Measurements from ENCODE around the gene UIMC1.
A peak's percentile ranks its signal among the peaks of the same experiment; 100 is the strongest.
"Not testable (repeated sequence)": the region's sequence is repeated elsewhere in the genome, so short reads cannot be mapped to it uniquely, and the experiment has no call there.

Gene UIMC1

DNA sequence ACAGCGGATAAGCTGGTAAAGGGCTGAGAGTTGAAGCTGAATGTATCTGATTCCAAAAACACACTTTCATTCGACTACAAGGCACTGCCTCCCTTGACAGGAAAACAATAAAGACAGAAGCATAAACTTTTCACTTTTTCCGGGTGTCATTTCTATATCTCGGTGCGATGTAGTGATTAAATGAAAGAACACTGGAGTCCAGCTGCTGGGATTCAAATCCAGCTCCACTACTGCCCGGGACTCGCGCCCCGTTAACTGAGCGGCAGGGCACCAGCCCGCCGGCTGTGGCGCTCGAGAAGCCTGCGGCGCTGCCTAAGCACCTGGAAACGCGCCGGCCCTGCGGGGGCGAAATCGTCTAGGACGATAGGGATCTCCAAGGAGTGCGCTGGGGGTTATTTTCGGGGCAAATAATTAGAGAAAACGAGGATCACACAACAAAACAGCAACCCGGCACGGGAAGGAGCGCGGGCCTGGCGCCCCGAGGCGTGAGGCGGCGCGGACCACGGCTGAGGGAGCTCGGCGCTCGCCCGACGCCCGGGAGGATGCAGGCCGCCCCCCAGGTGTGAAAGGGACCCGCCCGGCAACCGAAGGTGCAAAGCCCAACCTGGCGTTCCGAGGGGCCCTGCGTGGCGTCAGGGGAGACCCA is 837 bp downstream of the UIMC1 start:
- DNase-seq, result peak; percentile 21

DNA sequence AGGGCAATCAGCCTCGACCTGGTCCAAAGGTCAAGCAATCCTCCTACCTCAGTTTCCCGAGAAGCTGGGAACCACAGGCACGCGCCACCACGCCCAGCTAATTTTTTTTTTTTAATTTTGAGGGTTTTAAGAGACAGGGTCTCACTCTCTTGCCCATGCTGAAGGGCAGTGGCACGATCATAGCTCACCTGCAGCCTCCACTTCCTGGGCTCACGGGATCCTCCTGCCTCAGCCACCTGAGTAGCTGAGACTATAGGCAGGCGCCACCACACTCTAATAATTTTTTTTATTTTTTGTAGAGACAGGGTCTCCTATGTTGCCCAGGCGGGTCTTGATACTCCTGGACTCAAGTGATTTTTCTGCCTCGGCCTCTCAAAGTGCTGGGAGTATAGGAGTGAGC is 1.6 kb downstream of the UIMC1 start:
- no peak for DNase-seq

DNA sequence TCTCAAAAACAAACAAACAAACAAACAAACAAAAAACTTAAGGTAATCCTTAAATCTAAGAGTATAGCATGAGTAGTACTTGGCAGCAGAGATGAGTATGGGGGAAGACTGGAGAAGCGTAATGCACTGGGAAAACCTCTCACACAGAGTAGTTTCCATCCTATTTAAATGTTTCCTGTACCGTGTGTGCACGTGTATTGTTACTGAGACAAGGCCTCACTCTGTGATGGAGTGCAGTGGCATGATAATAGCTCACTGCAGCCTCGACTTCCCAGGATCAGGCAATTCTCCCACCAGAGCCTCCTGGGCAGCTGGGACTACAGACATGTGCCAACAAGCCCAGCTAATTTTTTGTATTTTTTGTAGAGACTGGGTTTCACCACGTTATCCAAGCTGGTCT is 2.9 kb downstream of the UIMC1 start:
- DNase-seq, result peak; percentile 5

DNA sequence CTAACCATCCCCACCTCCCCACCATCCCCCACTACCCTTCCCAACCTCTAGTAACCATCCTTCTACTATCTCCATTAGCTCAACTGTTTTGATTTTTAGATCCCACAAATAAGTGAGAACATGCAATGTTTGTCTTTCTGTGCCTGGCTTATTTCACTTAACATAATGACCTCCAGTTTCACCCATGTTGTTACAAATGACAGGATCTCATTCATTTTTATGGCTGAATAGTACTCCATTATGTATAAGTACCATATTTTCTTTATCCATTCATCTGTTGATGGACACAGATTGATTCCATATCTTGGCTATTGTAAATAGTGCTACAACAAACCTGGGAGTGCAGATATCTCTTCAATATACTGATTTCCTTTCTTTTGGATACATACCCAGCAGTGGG is 7.1 kb downstream of the UIMC1 start:
- not testable (repeated sequence) for DNase-seq

DNA sequence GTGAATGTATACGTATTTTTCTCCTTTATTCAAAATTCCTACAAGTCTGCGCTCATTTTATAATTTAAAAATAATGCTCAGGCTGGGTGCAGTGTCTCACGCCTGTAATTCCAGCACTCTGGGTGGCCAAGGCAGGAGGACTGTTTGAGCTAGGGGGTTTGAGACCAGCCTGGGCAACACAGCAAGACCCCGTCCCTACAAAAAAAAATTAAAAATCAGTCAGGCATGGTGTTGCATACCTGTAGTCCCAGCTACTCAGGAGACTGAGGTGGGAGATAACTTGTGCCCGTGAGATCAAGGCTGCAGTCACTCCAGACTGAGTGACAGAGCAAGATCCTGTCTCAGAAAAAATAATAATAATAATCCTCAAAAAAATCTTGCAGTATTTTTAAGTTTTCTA is 7.8 kb downstream of the UIMC1 start:
- DNase-seq, result no peak

DNA sequence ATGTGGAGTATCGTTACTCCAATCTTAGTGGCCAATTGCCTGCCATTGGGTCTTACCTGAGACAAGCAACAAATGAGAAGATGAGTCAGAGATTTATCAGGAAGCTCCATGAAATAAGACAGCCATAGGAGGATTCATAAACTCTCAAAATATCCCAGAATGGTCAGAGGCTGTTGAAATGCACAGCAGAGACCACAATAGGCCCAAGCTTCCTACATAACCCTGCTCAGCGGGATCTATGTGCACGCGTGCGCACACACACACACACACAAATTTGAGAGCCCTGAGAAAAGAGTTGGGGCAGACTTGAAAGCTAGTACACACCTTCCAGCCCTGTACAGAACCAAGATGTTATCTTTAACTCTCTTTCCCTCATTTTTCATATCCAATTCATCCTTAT is 9.8 kb downstream of the UIMC1 start:
- DNase-seq, result no peak

DNA sequence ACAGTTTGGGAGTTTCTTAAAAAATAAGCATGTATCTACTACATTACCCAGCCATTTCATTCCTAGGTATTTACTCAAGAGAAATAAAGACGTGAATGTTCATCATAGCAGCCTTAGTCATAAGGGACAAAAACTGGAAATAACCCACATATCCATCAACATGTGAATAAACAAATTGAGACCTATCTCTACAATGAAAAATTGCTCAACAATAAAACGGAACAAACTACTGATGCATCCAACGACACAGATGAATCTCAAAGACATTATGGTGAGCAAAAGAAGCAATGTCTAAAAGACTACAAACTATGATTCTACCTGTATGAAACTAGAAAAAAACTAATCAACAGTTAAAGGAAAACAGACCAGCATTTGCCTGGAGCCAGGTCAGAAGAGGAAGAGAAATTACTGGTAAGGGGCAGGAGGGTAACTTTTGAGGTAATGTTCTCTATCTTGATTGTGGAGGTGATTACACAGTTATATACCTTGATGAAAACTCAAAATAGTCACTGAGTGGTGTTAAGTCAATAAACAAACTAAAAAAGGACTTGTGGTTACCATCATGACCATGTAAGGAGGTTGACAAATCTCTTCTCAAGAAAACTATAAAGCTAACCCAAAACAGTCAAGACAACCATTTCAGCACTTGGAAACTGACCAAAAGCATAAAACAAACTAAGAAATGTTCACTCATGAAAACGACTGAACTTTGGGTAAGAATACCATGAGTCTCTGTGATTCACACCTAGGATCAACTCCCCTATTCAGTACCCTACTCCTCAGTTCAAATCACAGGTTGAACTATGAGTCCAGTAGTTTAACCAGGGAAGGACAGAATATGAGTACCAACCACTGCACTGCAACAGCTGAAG is 10.4 kb downstream of the UIMC1 start:
- no peak for DNase-seq

DNA sequence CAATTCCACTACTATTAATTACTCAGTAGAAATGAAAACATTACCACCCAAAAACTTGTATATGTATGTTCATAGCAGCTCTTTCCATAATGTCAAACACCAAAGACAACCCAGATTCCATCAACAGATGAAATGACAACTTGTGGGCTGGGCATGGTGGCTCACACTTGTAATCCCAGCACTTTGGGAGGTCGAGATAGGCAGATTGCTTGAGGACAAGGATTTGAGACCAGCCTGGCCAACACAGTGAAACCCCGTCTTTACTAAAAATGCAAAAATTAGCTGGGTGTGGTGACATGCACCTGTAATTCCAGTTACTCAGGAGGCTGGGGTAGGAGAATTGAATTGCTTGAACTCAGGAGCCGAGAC is 11.5 kb downstream of the UIMC1 start:
- no peak for DNase-seq

DNA sequence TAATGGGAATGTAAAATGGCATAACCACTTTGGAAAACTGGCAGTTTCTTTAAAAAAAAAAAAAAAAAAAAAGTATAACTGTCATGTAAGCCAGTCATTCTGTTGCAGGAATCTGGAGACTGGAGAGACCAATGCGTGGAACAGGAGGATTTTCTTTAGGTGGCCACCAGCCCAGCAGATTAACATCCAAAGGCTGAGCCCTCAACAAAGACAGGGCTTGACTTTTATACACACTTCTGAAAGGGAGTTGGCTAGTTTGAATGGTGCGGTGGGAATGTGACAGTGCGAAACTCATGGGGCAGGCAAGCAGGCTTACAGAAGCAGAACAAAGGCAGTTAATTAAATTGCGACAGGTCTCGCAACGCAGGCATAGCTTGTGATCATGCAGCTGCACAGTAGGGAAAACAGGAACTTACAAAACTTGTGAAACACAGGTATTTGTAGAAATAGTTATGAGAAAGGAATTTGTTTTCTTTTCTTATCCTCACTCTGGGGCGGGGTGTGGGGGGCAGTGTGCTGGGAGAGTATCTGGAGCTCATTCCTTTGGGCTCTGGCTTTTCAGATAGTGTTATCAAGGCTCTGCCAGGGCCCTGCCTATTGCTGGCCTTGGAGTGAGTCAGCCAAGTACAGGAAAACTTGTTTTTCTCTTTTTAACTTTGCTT is 12.0 kb downstream of the UIMC1 start:
- DNase-seq, result no peak

DNA sequence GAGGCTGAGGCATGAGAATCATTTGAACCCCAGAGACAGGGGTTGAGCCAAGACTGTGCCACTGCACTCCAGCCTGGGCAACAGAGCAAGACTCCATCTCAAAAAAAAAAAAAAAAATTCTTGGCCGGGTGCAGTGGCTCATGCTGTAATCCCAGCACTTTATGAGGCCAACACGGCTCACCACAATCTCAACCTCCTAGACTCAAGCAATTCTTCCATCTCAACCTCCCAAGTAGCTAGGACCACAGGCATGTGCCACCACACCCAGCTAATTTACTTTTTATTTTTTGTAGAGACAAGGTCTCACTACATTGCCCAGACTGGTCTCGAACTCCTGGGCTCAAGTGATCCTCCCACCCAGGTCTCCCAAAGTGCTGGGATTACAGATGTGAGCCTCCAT is 13.5 kb downstream of the UIMC1 start:
- not testable (repeated sequence) for DNase-seq

DNA sequence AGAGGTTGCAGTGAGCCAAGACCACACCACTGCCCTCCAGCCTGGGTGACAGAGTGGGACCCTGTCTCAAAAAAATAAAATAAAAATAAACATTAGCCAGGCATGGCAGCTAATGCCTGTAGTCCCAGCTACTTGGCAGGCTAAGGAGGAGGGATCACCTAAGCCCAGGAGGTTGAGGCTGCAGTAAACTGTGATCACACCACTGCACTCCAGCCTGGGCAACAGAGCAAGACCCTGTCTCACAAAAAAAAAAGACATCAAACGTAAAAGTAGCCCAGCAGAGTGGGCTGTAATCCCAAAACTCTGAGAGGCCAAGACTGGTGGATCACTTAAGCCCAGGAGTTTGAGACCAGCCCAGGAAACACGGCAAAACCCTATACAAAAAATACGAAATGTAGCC is 19.0 kb downstream of the UIMC1 start:
- DNase-seq, result no peak

DNA sequence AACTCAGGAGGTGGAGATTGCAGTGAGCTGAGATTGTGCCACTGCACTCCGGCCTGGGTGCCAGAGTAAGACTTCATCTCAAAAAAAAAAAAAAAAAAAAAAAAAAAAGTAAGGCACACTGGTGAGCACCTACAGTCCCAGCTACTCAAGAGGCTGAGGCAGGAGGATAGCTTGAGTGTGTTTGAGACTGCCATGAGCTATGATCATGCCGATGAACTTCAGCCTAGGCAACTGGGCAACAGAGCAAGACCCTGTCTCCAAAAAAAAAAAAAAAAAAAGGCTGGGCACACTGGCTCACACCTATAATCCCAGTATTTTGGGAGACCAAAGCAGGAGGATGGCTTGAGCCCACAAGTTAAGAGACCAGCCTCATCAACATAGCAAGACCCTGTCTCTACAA is 20.3 kb downstream of the UIMC1 start:
- DNase-seq, result no peak

DNA sequence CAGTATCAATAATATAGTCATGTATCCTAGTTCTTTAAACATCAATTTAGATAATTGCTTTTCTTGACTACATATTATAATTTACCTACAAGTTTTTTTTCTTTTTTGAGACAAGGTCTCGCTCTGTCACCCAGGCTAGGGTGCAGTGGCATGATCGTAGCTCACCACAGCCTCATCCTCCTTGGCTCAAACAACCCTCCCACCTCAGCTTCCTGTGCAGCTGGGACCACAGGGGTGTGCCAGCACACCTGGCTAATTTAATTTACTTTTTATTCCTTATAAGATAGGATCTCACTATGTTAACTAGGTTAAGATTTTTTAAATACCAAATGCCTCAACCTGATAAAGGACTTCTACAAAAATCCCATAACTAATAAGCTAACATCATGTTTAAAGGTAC is 21.1 kb downstream of the UIMC1 start:
- no peak for DNase-seq

DNA sequence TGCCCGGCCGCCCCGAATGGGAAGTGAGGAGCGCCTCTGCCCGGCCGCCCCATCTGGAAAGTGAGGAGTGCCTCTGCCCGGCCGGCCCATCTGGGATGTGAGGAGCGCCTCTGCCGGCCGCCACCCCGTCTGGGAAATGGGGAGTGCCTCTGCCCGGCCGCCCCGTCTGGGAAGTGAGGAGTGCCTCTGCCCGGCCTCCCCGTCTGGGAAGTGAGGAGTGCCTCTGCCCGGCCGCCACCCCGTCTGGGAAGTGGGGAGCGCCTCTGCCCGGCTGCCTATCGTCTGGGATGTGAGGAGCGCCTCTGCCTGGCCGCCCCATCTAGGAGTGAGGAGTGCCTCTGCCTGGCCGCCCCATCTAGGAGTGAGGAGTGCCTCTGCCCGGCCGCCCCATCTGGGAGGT is 22.4 kb downstream of the UIMC1 start:
- not testable (repeated sequence) for DNase-seq

DNA sequence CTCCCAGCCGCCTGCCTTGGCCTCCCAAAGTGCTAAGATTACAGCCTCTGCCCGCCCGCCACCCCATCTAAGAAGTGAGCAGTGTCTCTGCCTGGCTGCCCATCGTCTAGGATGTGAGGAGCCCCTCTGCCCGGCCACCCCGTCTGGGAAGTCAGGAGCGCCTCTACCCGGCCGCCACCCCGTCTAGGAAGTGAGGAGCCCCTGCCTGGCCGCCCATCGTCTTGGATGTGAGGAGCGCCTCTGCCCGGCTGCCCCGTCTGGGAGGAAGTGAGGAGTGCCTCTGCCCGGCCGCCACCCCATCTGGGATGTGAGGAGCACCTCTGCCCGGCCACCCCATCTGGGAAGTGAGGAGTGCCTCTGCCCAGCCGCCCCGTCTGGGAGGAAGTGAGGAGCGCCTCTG is 23.0 kb downstream of the UIMC1 start:
- DNase-seq, result not testable (repeated sequence)

DNA sequence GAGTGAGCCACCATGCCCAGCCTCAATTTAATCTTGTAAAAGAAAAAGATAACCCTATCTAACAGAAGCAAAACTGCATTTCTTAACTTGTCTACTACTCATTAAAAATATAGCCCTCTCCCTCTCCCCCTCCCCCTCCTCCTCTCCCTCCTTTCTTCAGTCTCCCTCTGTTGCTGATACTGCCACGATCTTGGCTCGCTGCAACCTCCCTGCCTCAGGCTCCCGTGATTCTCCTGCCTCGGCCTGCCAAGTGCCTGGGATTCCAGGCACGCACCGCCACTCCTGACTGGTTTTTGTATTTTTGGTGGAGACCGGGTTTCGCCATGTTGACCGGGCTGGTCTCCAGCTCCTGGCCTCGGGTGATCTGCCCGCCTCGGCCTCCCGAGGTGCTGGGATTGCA is 23.5 kb downstream of the UIMC1 start:
- DNase-seq, result not testable (repeated sequence)

DNA sequence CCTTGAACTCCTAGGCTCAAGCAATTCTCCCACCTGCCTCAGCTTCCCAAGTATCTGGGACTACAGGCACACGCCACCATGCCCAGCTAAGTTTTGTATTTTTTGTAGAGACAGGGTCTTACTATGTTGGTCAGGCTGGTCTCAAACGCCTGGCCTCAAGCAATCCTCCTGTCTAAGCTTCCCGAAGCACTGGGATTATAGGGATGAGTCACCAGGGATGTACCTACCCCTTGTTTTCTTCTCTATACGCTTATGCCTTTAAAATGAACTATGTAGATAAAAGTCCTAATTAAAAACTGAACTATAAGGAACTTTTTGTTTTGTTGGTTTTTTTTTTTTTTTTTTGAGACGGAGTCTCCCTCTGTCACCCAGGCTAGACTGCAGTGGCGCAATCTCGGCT is 25.8 kb downstream of the UIMC1 start:
- no peak for DNase-seq

DNA sequence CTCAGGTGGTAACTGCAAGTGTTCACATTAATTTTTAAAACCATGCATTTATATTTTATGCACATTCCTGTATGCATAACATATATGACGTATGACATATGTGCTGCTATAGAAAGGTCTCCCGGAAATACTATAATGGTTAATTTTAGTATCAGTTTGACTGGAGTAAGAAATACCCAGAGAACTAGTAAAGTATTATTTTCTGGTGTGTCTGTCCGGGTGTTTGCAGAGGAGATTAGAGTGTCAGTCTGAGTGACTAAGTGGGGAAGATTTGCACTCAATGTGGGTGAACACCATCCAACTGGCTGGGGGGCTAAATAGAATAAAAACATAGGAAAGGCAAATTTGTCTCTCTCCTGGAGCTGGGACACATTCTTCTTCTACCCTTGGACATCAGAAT is 26.9 kb downstream of the UIMC1 start:
- no peak for DNase-seq

DNA sequence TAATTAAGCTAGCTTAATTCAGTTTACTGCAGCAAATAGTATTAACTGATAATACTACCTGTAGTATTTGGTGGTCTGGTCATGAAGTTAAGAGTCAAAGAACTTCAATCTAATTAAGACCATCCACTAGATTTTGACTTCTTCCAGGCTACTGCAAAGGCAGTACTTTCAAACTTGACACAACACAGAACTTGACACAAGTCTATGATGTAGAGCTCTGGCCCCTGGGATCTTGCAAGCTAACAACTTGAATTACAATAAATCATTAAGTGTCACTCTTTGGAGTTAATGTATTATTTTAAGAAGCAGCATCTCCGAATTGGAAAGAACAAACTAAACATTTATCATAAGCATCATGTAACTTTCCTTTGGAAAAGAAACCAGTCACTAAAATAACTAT is 40.9 kb downstream of the UIMC1 start:
- no peak for DNase-seq

DNA sequence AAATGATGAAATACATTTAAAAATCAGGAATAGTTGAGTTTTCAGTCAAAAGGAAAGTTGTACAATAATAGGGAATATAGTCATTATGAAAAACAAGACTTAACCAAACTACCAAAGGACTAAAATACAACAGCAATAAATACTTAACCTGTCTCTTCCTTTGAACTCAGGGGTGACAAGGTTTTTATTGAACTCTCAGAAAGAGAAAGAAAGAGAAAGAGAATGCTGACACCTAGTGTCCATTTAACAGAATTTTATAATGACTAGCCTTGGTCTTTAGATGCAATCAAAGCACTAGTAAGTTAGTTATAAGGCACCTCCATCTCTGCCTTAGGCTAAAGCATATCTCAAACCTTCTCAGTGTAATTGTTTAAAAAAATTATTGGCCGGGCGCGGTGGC is 47.5 kb downstream of the UIMC1 start:
- peak; percentile 74 for DNase-seq

DNA sequence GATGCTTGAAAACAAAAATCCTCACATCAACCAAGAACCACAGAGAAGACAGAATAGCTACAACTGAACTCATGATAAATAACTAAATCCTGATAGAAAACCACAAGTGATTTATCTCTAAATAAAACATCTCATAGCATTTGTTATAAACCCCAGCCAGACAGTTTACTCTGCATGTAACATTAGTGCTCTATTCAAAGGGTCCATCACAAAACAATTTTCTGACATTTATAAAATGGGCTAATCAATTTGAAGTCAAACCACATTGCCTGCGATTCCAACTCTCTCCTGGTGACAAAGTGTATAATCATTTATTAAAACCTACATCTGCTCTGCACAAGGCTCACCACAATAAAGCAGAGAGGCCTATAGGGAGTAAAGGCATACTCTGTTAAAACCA is 49.8 kb downstream of the UIMC1 start:
- no peak for DNase-seq

DNA sequence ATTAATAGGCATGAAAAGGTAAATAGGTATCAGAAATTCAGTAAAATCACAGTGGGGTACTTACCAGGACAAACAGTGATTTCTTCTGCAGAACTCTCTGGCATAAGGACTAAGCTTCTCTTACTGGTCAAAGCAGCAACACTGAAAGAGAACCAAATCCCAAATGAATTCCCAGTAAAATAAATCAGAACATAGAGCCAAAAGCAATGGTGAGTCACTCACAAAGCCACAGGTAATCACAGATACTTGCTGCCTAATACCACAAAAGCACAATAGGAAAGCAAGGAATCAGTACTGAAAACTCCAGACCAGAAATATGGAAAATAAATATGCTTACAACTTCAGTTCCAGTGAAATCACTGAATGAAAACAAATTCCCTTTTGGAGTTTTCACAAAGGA is 50.7 kb downstream of the UIMC1 start:
- DNase-seq, result no peak

DNA sequence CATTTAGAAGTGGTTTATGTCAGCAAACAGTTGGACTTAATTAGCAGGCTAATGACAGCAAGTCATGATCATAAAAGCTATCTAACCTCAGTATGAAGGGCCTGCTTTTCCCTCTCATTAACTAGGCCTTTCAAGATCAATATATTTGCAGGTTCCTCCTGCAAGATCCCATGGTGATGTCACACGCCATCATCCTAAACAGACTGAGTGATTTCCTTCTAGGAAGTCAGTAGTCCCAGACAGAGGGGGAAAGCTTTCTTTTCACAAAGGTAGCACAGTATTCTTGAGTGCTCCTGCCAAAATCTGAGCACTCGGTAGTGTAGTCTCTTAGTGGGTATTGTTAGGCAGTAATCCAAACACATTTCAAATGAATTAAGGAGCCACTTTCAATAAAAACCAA is 52.5 kb downstream of the UIMC1 start:
- no peak for DNase-seq

DNA sequence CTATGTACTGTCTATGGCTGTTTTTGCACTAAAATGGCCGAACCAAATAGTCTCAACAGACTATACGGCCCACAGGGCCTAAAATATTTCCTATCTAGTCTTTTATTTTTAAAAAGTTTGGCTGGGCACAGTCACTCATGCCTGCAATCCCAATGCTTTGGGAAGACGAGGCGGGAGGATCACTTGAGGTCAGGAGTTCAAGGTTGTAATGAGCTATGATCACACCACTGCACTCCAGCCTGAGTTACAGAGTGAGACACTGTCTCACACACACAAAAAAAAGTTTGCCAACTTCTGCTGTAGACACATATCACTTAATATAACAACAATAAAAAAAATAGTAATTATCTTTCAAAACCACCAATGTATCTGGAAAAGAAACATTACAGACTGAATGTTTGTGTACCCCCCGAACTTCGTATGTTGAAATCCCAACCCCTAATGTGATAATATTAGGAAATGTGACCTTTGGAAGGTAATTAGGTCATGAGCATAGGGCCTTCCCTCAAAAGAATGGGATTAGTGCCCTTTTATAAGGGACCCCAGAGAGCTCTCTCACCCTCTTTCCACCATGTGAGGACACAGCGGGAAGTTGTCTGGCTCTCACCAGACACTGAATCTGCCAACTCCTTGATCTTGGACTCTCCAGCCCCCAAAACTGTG is 53.9 kb downstream of the UIMC1 start:
- DNase-seq, result no peak

All from NCI-H1694 treated with DMSO at 0.1 percent for 48 hours (cell line).